MM.1S (cell line): ENCODE data around the gene SYNDIG1.

ENCODE experiments used
- DNase-seq: peaks from one replicate; pipeline ENCODE4 v3.0.0-alpha.2; 2015
- H2AFZ ChIP-seq: fragments of 300-600 bp; sonication (generic); 2 replicates; pipeline ENCODE4 v1.6.0; 2016; ENCODE audit warnings: antibody characterized with exemption, low read length
- H3F3A ChIP-seq: fragments of 300-600 bp; sonication (generic); 2 replicates; pipeline ENCODE4 v1.6.1; 2016; ENCODE audit warnings: mild to moderate bottlenecking, antibody characterized with exemption, low read length, moderate library complexity, mixed read lengths; ENCODE audit not compliant: insufficient read depth
- H3K27ac ChIP-seq: fragments of 300-600 bp; sonication (generic); 2 replicates; pipeline ENCODE4 v1.5.1; 2016; ENCODE audit warnings: mild to moderate bottlenecking, low read length
- H3K27me3 ChIP-seq: fragments of 300-600 bp; sonication (generic); replicated peaks from 2 replicates; pipeline ENCODE4 v1.6.0; 2016; ENCODE audit warnings: low read length; ENCODE audit not compliant: insufficient read depth
- H3K36me3 ChIP-seq: fragments of 300-600 bp; sonication (generic); replicated peaks from 2 replicates; pipeline ENCODE4 v1.6.1; 2016; ENCODE audit warnings: mild to moderate bottlenecking, low read length, mixed read lengths; ENCODE audit not compliant: insufficient read depth
- H3K4me1 ChIP-seq: fragments of 300-600 bp; sonication (generic); 2 replicates; pipeline ENCODE4 v1.6.1; 2016; ENCODE audit warnings: low read length, mixed read lengths
- H3K4me2 ChIP-seq: fragments of 300-600 bp; sonication (generic); 2 replicates; pipeline ENCODE4 v1.6.0; 2016; ENCODE audit warnings: low read depth, low read length
- H3K4me3 ChIP-seq: fragments of 300-600 bp; sonication (generic); 2 replicates; pipeline ENCODE4 v1.5.1; 2016; ENCODE audit warnings: low read length, mixed read lengths
- H3K79me2 ChIP-seq: fragments of 300-600 bp; sonication (generic); 2 replicates; pipeline ENCODE4 v1.6.1; 2016; ENCODE audit warnings: mixed run types, low read length, mixed read lengths
- H3K9ac ChIP-seq: fragments of 300-600 bp; sonication (generic); 2 replicates; pipeline ENCODE4 v1.6.1; 2016; ENCODE audit warnings: low read length, mixed read lengths
- H3K9me2 ChIP-seq: fragments of 300-600 bp; sonication (generic); replicated peaks from 2 replicates; pipeline ENCODE4 v1.6.1; 2016; ENCODE audit warnings: mild to moderate bottlenecking, low read length, mixed read lengths; ENCODE audit not compliant: insufficient read depth
- H3K9me3 ChIP-seq: fragments of 300-600 bp; sonication (generic); replicated peaks from 2 replicates; pipeline ENCODE4 v1.6.1; 2016; ENCODE audit warnings: mild to moderate bottlenecking, low read length, mixed read lengths; ENCODE audit not compliant: insufficient read depth
- H4K20me1 ChIP-seq: fragments of 300-600 bp; sonication (generic); 2 replicates; pipeline ENCODE4 v1.6.1; 2016; ENCODE audit warnings: mild to moderate bottlenecking, low read length, moderate library complexity, mixed read lengths; ENCODE audit not compliant: insufficient read depth
- CTCF ChIP-seq: fragments of 300-600 bp; sonication (generic); IDR thresholded peaks from 2 replicates; pipeline ENCODE4 v1.5.1; 2016; ENCODE audit warnings: antibody characterized with exemption, low read length, mixed read lengths
- EZH2 ChIP-seq: fragments of 300-600 bp; sonication (generic); optimal IDR thresholded peaks from 2 replicates; pipeline ENCODE3; 2017; ENCODE audit warnings: low read depth, mild to moderate bottlenecking, antibody characterized with exemption, low read length, mixed read lengths
- EZH2phosphoT487 ChIP-seq: fragments of 300-600 bp; sonication (generic); IDR thresholded peaks from 2 replicates; pipeline ENCODE4 v1.6.1; 2018; ENCODE audit warnings: antibody characterized with exemption, low read length

The SYNDIG1 gene

GRCh38 chr20:24708411-24709295 lies 239.2 kb downstream of the SYNDIG1 start:
- Histone ChIP-seq H3K36me3 (no peaks in the 10 kb centered on the region), H3K9me3 (no peaks in the 10 kb centered on the region), H4K20me1 (no peaks in the 10 kb centered on the region), H3K4me2 (no peak overlapping the region), H3K4me1 (no peaks in the 10 kb centered on the region), H3K4me3 (no peak overlapping the region), H2AFZ (no peak overlapping the region), H3F3A (no peaks in the 10 kb centered on the region), H3K27ac (no peak overlapping the region), H3K79me2 (no peaks in the 10 kb centered on the region), H3K9me2 (no peaks in the 10 kb centered on the region), H3K9ac (no peak overlapping the region), H3K27me3 (no peaks in the 10 kb centered on the region)
- no peak for DNase-seq
- TF ChIP-seq EZH2 (no peak), CTCF (no peak), EZH2phosphoT487 (no peak)
